PFSK-1 (cell line): ENCODE data around the gene VILL.

Source experiments
- FOXP2 ChIP-seq: optimal IDR thresholded peaks from 2 replicates; pipeline ENCODE3; 2011; ENCODE audit warnings: borderline replicate concordance, control low read depth, inconsistent platforms; ENCODE audit not compliant: insufficient read depth; ENCODE audit errors: extremely low read length, extremely low read depth
- POLR2AphosphoS5 ChIP-seq: IDR thresholded peaks from 2 replicates; pipeline ENCODE4 v1.6.1; 2012; ENCODE audit warnings: low read depth, mild to moderate bottlenecking, control low read depth, low read length, moderate library complexity
- REST ChIP-seq, 2 experiments: IDR thresholded peaks; 2 replicates each; pipeline versions ENCODE4 v1.6.1 to v1.8.0; 2011 to 2012; ENCODE audit warnings: low read depth in 2 of 2, low read length in 2 of 2, control low read depth in 1 of 2, inconsistent platforms in 1 of 2, mild to moderate bottlenecking in 1 of 2, moderate library complexity in 1 of 2; ENCODE audit not compliant: insufficient read depth in 1 of 2
- SIN3A ChIP-seq: IDR thresholded peaks from 2 replicates; pipeline ENCODE4 v1.6.1; 2012; ENCODE audit warnings: mild to moderate bottlenecking, low read length, moderate library complexity, borderline replicate concordance; ENCODE audit not compliant: insufficient read depth
- TAF1 ChIP-seq: IDR thresholded peaks from 2 replicates; pipeline ENCODE4 v1.6.1; 2012; ENCODE audit warnings: low read length, control low read depth, borderline replicate concordance; ENCODE audit not compliant: insufficient read depth

Gene VILL

GRCh38 chr3:38002940-38003339 lies 12.4 kb downstream of the VILL start:
- TF ChIP-seq TAF1 (no peak), REST (IDR thresholded peaks at IDR 0.05; ENCODE audit: insufficient read depth in 1 of 2, low read depth in 2 of 2, low read length in 2 of 2) (no peak), SIN3A (no peak), FOXP2 (no peak), POLR2AphosphoS5 (no peak)

- TF ChIP-seq FOXP2 (no peak), REST (IDR thresholded peaks at IDR 0.05; ENCODE audit: insufficient read depth in 1 of 2, low read depth in 2 of 2, low read length in 2 of 2) (no peak)
Measured at GRCh38 chr3:38003371-38003816, 12.8 kb downstream of the VILL start.

- TF ChIP-seq FOXP2 (no peak), REST (IDR thresholded peaks at IDR 0.05; ENCODE audit: insufficient read depth in 1 of 2, low read depth in 2 of 2, low read length in 2 of 2) (no peak), POLR2AphosphoS5 (no peak), SIN3A (no peak), TAF1 (no peak)
Measured at GRCh38 chr3:38003817-38004414, 13.3 kb downstream of the VILL start.

- TF ChIP-seq REST (IDR thresholded peaks at IDR 0.05; ENCODE audit: insufficient read depth in 1 of 2, low read depth in 2 of 2, low read length in 2 of 2) (no peak), SIN3A (no peak), TAF1 (no peak), POLR2AphosphoS5 (no peak), FOXP2 (no peak)
Measured at GRCh38 chr3:38004415-38005075, 14.0 kb downstream of the VILL start.
